K562 (cell line): ENCODE measurements around the gene BAIAP2. TPM values are rescaled to one million over a fixed set of nuclear protein-coding genes. Genes with fewer than 3 reads are reported as not detected.

Experiments
- ATF7 ChIP-seq: fragments of 450-650 bp; IDR thresholded peaks from 2 replicates; pipeline ENCODE4 v1.7.1; 2014; ENCODE audit warnings: mild to moderate bottlenecking, moderate library complexity
- ELK3 ChIP-seq: fragments of 450-650 bp; formaldehyde crosslinking; IDR thresholded peaks from 2 replicates; pipeline ENCODE4 v1.4.0; 2020; ENCODE audit warnings: mild to moderate bottlenecking
- FOS ChIP-seq: IDR thresholded peaks from 3 replicates; pipeline ENCODE4 v1.6.1; 2011; ENCODE audit not compliant: insufficient read length; ENCODE audit errors: extremely low read depth
- FOXK2 ChIP-seq, 2 experiments: fragments of 450-650 bp; IDR thresholded peaks in 1 of 2; conservative IDR thresholded peaks in 1 of 2; 2 replicates each; pipeline ENCODE4 v1.6.1; 2016; ENCODE audit warnings: low read depth in 2 of 2, mild to moderate bottlenecking in 1 of 2
- MYBL2 ChIP-seq, 2 experiments: fragments of 450-650 bp in 1 of 2; sonication (generic) in 1 of 2; formaldehyde crosslinking in 1 of 2; IDR thresholded peaks; 2 replicates each; pipeline versions ENCODE4 v1.6.1 to v1.8.1; 2017 to 2022; ENCODE audit warnings: borderline replicate concordance in 1 of 2, inconsistent platforms in 1 of 2, low read depth in 1 of 2, mild to moderate bottlenecking in 1 of 2, missing genetic modification reagents in 1 of 2, moderate library complexity in 1 of 2
- NFATC3 ChIP-seq: fragments of 450-650 bp; IDR thresholded peaks from 2 replicates; pipeline ENCODE4 v1.6.1; 2017; ENCODE audit warnings: mild to moderate bottlenecking
- NUFIP1 ChIP-seq: fragments of 450-650 bp; IDR thresholded peaks from 2 replicates; pipeline ENCODE4 v1.6.1; 2018; ENCODE audit not compliant: partially characterized antibody
- OTX1 ChIP-seq: fragments of 450-650 bp; formaldehyde crosslinking; IDR thresholded peaks from 2 replicates; pipeline ENCODE4 v1.4.0; 2022; ENCODE audit warnings: mild to moderate bottlenecking
- SMARCA5 ChIP-seq: fragments of 450-650 bp; IDR thresholded peaks from 2 replicates; pipeline ENCODE4 v1.6.1; 2016
- TFAP4 ChIP-seq: sonication (generic); formaldehyde crosslinking; IDR thresholded peaks from 2 replicates; pipeline ENCODE4 v1.8.0; 2022; ENCODE audit warnings: missing genetic modification reagents, mild to moderate bottlenecking, moderate library complexity, borderline replicate concordance
- ZNF212 ChIP-seq: fragments of 450-650 bp; formaldehyde crosslinking; IDR thresholded peaks from 2 replicates; pipeline ENCODE4 v1.4.0; 2020; ENCODE audit warnings: mild to moderate bottlenecking
- ZNF707 ChIP-seq: fragments of 250-450 bp; sonication (Bioruptor Pico); conservative IDR thresholded peaks from 2 replicates; pipeline ENCODE4 v1.8.0; 2022; ENCODE audit warnings: inconsistent platforms, mild to moderate bottlenecking, moderate library complexity
- ZNF778 ChIP-seq: fragments of 450-650 bp; formaldehyde crosslinking; IDR thresholded peaks from 2 replicates; pipeline ENCODE4 v1.4.0; 2020; ENCODE audit warnings: mild to moderate bottlenecking, moderate library complexity
- polyA plus RNA-seq, 8 experiments: library from polyadenylated mRNA; depleted of rRNA in 4 of 8; stranded (reverse) in 5 of 8; unstranded in 3 of 8; fragments of >200 nt; fragmentation: Nextera tagmentation in 2 of 8; fragmentation: Illumina TruSeq in 1 of 8; extraction: Ambion mirVana in 2 of 8; extraction: Trizol in 1 of 8; gene quantifications; 2 replicates each; pipeline versions ENCODE4 v1.2.1 to v1.2.3, GENCODE V29; 2011 to 2014; ENCODE audit warnings: inconsistent platforms in 1 of 8, missing spikeins in 1 of 8
- total RNA-seq, 7 experiments: library from RNA; depleted of rRNA in 6 of 7; stranded (reverse); fragments of >200 nt in 6 of 7; fragmentation: Illumina TruSeq in 2 of 7; extraction: Trizol in 2 of 7; gene quantifications; 2 replicates each; pipeline versions ENCODE4 v1.2.1 to v1.2.3, GENCODE V29; 2011 to 2021; ENCODE audit warnings: low replicate concordance in 1 of 7

The BAIAP2 gene
- total and polyA plus RNA-seq, 9 of the 15 experiments (the other 6 are each of a cell fraction or from before 2014, with no cell fraction given), result 2.3 to 51.6 (median 18.4) TPM

DNA sequence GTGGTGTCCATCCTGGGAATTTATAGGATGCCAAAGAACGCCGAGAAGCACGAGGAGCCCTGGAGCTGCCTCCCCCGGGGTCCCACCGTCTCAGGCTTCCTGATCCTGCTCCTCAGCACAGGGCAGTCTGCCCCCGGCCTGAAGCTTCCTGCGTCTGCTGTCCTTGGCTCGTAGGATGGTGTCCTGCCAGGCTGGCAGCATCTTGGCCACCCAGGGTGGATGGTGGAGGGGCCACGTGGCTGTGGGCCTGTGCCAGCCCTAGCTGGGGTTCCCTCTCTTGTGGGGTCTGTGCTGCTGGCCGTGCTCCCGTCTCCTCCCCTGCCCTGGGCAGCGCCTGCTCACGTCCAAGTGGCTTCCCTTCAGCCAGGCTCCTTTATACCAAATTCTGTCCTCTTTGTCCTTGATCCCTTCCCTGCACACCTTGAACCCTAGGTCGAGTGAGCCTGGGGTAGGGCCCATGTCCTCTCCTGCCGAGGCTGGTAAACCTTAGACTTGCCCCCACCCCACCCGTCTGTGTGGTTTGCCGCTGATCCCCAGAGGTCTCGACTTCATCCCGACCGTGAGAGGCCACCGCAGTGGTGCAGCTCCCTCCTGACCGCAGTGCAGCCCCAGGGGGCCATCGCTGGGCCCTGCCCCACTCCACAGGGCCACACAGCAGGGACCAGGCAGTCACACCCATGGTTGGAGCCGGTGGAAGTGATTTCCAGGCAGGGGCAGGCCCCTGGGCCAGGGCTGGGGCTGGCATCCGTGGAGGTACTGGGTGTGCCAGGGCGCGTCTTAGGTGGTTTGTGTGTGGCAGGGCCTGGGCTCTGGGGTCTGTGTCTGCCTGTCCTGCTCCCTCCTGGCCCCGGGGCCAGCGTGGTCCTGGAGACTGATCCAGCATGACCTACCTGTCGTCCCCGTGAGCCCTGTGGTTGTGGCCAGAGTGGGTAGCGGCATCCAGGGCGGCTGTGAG lies 46.5 kb downstream of the BAIAP2 start (continued):
- TF ChIP-seq ZNF707, result no peak
- TF ChIP-seq ATF7, result no peak
- no peak for TF ChIP-seq NFATC3
- TF ChIP-seq MYBL2 (IDR thresholded peaks at IDR 0.05; ENCODE audit: low read depth), result no peak
- TF ChIP-seq MYBL2 (CRISPR knock-in tag; IDR thresholded peaks at IDR 0.05; ENCODE audit: borderline replicate concordance), result no peak
- TF ChIP-seq ZNF778 (CRISPR knock-in tag), result no peak
- TF ChIP-seq FOS, result no peak
- TF ChIP-seq OTX1 (CRISPR knock-in tag), result no peak
- no peak for TF ChIP-seq FOXK2 (conservative IDR thresholded peaks at IDR 0.05 in 1 of 2, IDR thresholded peaks at IDR 0.05 in 1 of 2; ENCODE audit: low read depth in 2 of 2)
- TF ChIP-seq SMARCA5, result no peak
- no peak for TF ChIP-seq TFAP4 (CRISPR knock-in tag)
- TF ChIP-seq ELK3 (CRISPR knock-in tag), result no peak
- no peak for TF ChIP-seq ZNF212 (CRISPR knock-in tag)
- no peak for TF ChIP-seq NUFIP1
- TF ChIP-seq, all 486 proteins: peak for 0
